Activated gamma-delta T cell (primary cell): ENCODE measurements around the gene RANBP3.
"Not testable (repeated sequence)": the region's sequence is repeated elsewhere in the genome, so short reads cannot be mapped to it uniquely, and the experiment has no call there.

ENCODE experiments used
- DNase-seq: peaks from one replicate; lab custom pipeline; 2025; lab: John Stamatoyannopoulos, UW
- total RNA-seq, 2 donors: gene quantifications; one replicate each; lab custom pipeline; 2026; lab: John Stamatoyannopoulos, UW

RANBP3 gene
- 84.4 to 90.1 reads per million in 2 donors for total RNA-seq

GRCh38 chr19:5977785-5978605 lies at the start of gene RANBP3:
RANBP3 (minus strand) TSS chr19:5978140; CDS start chr19:5978082, 58 bp downstream.
- peak; percentile 99 for DNase-seq

GRCh38 chr19:6026390-6027227 lies 48.7 kb upstream of the RANBP3 start:
- DNase-seq, result no peak

GRCh38 chr19:6024756-6025155 lies 46.8 kb upstream of the RANBP3 start:
- DNase-seq, result not testable (repeated sequence)

- DNase-seq, result no peak
Measured at GRCh38 chr19:6023936-6024335, 46.0 kb upstream of the RANBP3 start.

- no peak for DNase-seq
Measured at GRCh38 chr19:6023085-6023682, 45.2 kb upstream of the RANBP3 start.

GRCh38 chr19:6022570-6023064 lies 44.7 kb upstream of the RANBP3 start:
- DNase-seq, result no peak

GRCh38 chr19:6021878-6022569 lies 44.1 kb upstream of the RANBP3 start:
- no peak for DNase-seq

- no peak for DNase-seq
Measured at GRCh38 chr19:6020972-6021805, 43.2 kb upstream of the RANBP3 start.

- DNase-seq, result no peak
Measured at GRCh38 chr19:6020166-6020882, 42.4 kb upstream of the RANBP3 start.

GRCh38 chr19:6018786-6019185 lies 40.8 kb upstream of the RANBP3 start:
- DNase-seq, result no peak

GRCh38 chr19:6017576-6017975 lies 39.6 kb upstream of the RANBP3 start:
- DNase-seq, result no peak

- no peak for DNase-seq
Measured at GRCh38 chr19:6015841-6016545, 38.1 kb upstream of the RANBP3 start.

GRCh38 chr19:6014551-6015135 lies 36.7 kb upstream of the RANBP3 start:
- DNase-seq, result no peak

- no peak for DNase-seq
Measured at GRCh38 chr19:6012426-6013170, 34.7 kb upstream of the RANBP3 start.

- DNase-seq, result no peak
Measured at GRCh38 chr19:6011794-6012193, 33.9 kb upstream of the RANBP3 start.

GRCh38 chr19:6011206-6011605 lies 33.3 kb upstream of the RANBP3 start:
- DNase-seq, result no peak

GRCh38 chr19:6010107-6010506 lies 32.2 kb upstream of the RANBP3 start:
- no peak for DNase-seq

GRCh38 chr19:6007866-6008265 lies 29.9 kb upstream of the RANBP3 start:
- no peak for DNase-seq
